ENCODE results near the gene ABLIM3.
A peak's percentile ranks its signal among the peaks of the same experiment; 100 is the strongest.

- no peak for TF ChIP-seq REST (IDR thresholded peaks at IDR 0.05; ENCODE audit: borderline replicate concordance)
- TF ChIP-seq CTCF (IDR thresholded peaks at IDR 0.05; ENCODE audit: poor library complexity, severe bottlenecking): no peak
- TF ChIP-seq POLR2AphosphoS5 (IDR thresholded peaks at IDR 0.05): peak; percentile 48
Measured at GRCh38 chr5:149141957-149142851, 911 bp downstream of the ABLIM3 start.
